ENCODE measurements around the gene CACNG4.

DNA sequence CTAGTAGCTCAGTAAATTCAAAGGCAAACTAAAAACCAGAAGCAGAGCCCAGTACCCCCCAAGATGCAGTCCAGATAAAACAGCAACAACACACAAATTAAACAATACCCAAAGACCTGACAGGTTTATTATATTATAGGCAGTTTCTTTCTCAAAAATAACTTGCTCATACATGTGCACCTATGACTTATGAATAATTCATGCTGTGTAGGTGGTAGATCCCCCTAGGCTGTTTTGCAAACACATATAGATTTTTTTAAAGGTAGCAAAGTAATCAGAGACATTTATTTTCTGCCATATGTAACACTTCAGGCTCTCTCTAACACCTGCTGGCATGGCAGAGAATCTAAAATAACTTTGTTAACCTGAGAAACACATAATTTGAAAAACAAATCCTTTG is 107.1 kb downstream of the CACNG4 start:
- TF ChIP-seq RNF2 (IDR thresholded peaks at IDR 0.05), result no peak
- TF ChIP-seq, protein P1, sequence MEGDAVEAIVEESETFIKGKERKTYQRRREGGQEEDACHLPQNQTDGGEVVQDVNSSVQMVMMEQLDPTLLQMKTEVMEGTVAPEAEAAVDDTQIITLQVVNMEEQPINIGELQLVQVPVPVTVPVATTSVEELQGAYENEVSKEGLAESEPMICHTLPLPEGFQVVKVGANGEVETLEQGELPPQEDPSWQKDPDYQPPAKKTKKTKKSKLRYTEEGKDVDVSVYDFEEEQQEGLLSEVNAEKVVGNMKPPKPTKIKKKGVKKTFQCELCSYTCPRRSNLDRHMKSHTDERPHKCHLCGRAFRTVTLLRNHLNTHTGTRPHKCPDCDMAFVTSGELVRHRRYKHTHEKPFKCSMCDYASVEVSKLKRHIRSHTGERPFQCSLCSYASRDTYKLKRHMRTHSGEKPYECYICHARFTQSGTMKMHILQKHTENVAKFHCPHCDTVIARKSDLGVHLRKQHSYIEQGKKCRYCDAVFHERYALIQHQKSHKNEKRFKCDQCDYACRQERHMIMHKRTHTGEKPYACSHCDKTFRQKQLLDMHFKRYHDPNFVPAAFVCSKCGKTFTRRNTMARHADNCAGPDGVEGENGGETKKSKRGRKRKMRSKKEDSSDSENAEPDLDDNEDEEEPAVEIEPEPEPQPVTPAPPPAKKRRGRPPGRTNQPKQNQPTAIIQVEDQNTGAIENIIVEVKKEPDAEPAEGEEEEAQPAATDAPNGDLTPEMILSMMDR (IDR thresholded peaks at IDR 0.05 in 2 of 3, conservative IDR thresholded peaks at IDR 0.05 in 1 of 3; ENCODE audit: insufficient read depth in 2 of 3, low read depth in 1 of 3, low read length in 3 of 3), result no peak

Measured in K562 (cell line).